A673 (cell line): ENCODE results near the gene FBXO38. TPM values are rescaled to one million over a fixed set of nuclear protein-coding genes. Genes with fewer than 3 reads are reported as not detected.

ENCODE experiments used
- BruUV-seq: library from RNA; stranded (reverse); fragments of 400-500 nt; replicated peaks from 2 replicates; lab custom pipeline; 2021; lab: Mats Ljungman, UMichigan
- CTCF ChIA-PET: fragments of 300-600 bp; sonication (Branson Sonifier 250); formaldehyde crosslinking; loops from one replicate; lab custom pipeline; 2022; ENCODE audit warnings: antibody characterized with exemption; lab: Charles Lee
- POLR2A ChIA-PET: fragments of 300-600 bp; sonication (Branson Sonifier 250); formaldehyde crosslinking; loops from one replicate; lab custom pipeline; 2022; ENCODE audit warnings: antibody characterized with exemption; ENCODE audit not compliant: low non-redundant PET; lab: Charles Lee
- DNase-seq: peaks from one replicate; pipeline ENCODE4 v3.0.0-alpha.2; 2015; ENCODE audit warnings: low spot score
- H3K27ac ChIP-seq: fragments of 200-600 bp; sonication (generic); 2 replicates; pipeline ENCODE4 v1.5.1; 2016; ENCODE audit warnings: mixed run types, low read depth, mild to moderate bottlenecking, mixed read lengths, antibody characterized with exemption, low read length; ENCODE audit not compliant: poor library complexity, severe bottlenecking
- H3K27me3 ChIP-seq: fragments of 200-600 bp; sonication (generic); replicated peaks from 2 replicates; pipeline ENCODE4 v1.6.1; 2017; ENCODE audit warnings: mixed run types, low read depth, mild to moderate bottlenecking, mixed read lengths, antibody characterized with exemption, low read length; ENCODE audit not compliant: insufficient read depth, poor library complexity
- H3K36me3 ChIP-seq: fragments of 200-600 bp; sonication (generic); 2 replicates; pipeline ENCODE4 v1.6.1; 2016; ENCODE audit warnings: mixed run types, mild to moderate bottlenecking, mixed read lengths, antibody characterized with exemption, low read length; ENCODE audit not compliant: insufficient read depth, poor library complexity, severe bottlenecking
- H3K4me1 ChIP-seq: fragments of 200-600 bp; sonication (generic); 2 replicates; pipeline ENCODE4 v1.6.1; 2017; ENCODE audit warnings: mixed run types, mild to moderate bottlenecking, mixed read lengths, antibody characterized with exemption, low read length; ENCODE audit not compliant: insufficient read depth, poor library complexity, severe bottlenecking
- H3K4me3 ChIP-seq: fragments of 200-600 bp; sonication (generic); 2 replicates; pipeline ENCODE4 v1.5.1; 2016; ENCODE audit warnings: low read depth, mixed run types, mild to moderate bottlenecking, mixed read lengths, low read length; ENCODE audit not compliant: poor library complexity, severe bottlenecking
- H3K9me3 ChIP-seq: fragments of 200-600 bp; sonication (generic); 2 replicates; pipeline ENCODE4 v1.6.1; 2016; ENCODE audit warnings: mixed run types, low read depth, mild to moderate bottlenecking, mixed read lengths, antibody characterized with exemption, low read length; ENCODE audit not compliant: poor library complexity, severe bottlenecking
- CTCF ChIP-seq: fragments of 300-800, 200-600 bp; sonication (generic); conservative IDR thresholded peaks from 2 replicates; pipeline ENCODE4 v1.5.1; 2017; ENCODE audit warnings: low read depth, mild to moderate bottlenecking, antibody characterized with exemption, low read length, moderate library complexity, mixed read lengths
- EZH2 ChIP-seq: fragments of 200-600 bp; sonication (generic); IDR thresholded peaks from 2 replicates; pipeline ENCODE4 v1.6.1; 2017; ENCODE audit warnings: borderline replicate concordance, low read depth, mild to moderate bottlenecking, mixed read lengths, antibody characterized with exemption, low read length; ENCODE audit not compliant: poor library complexity, severe bottlenecking
- intact Hi-C: fragments of 100-400 bp; cut with micrococcal nuclease; formaldehyde crosslinking; loops from one replicate; pipeline ENCODE4 v1.10.0; 2022; ENCODE audit not compliant: unreplicated experiment
- total RNA-seq: library from RNA; stranded (reverse); gene quantifications from 2 replicates; pipeline ENCODE4 v1.2.3, GENCODE V29; 2021

Gene FBXO38
- total RNA-seq, 1 experiment from 2014 or later = 36.7 TPM

GRCh38 chr5:148394587-148395019 is 10.8 kb downstream of the FBXO38 start:
- no TSS peak for BruUV-seq
- no peaks in the 10 kb centered on the region for H3K4me1 ChIP-seq
- CTCF ChIA-PET = no interaction called here
- H3K27ac ChIP-seq = no peak overlapping the region
- TF ChIP-seq CTCF (no peak), EZH2 (no peak)
- H3K27me3 ChIP-seq = no peaks in the 10 kb centered on the region
- no peak for DNase-seq
- POLR2A ChIA-PET = no interaction called here
- no peak overlapping the region for H3K4me3 ChIP-seq
- intact Hi-C loops = no loop called here
- peaks cover 17% of the 10 kb centered on the region for H3K36me3 ChIP-seq
- no peaks in the 10 kb centered on the region for H3K9me3 ChIP-seq

- Histone ChIP-seq H3K9me3 (no peaks in the 10 kb centered on the region), H3K4me1 (no peaks in the 10 kb centered on the region), H3K4me3 (no peak overlapping the region), H3K36me3 (peaks cover 17% of the 10 kb centered on the region), H3K27ac (no peak overlapping the region), H3K27me3 (no peaks in the 10 kb centered on the region)
- no TSS peak for BruUV-seq
- POLR2A ChIA-PET = no interaction called here
- CTCF ChIA-PET = no interaction called here
- intact Hi-C loops = no loop called here
- TF ChIP-seq CTCF = no peak
- no peak for DNase-seq
Observed at GRCh38 chr5:148395031-148395430, 11.3 kb downstream of the FBXO38 start.

- CTCF ChIA-PET = no interaction called here
- TF ChIP-seq EZH2 (no peak), CTCF (no peak)
- DNase-seq = no peak
- no peak overlapping the region for H3K4me3 ChIP-seq
- H3K9me3 ChIP-seq = no peaks in the 10 kb centered on the region
- H3K27ac ChIP-seq = no peak overlapping the region
- POLR2A ChIA-PET = no interaction called here
- no TSS peak for BruUV-seq
- no peaks in the 10 kb centered on the region for H3K27me3 ChIP-seq
- H3K4me1 ChIP-seq = peaks cover 10% of the 10 kb centered on the region
- H3K36me3 ChIP-seq = peaks cover 30% of the 10 kb centered on the region
- intact Hi-C loops = no loop called here
Observed at GRCh38 chr5:148397968-148398595, 14.3 kb downstream of the FBXO38 start.
